HepG2 (cell line): ENCODE data around the gene HSD3B7. TPM values are rescaled to one million over a fixed set of nuclear protein-coding genes. Genes with fewer than 3 reads are reported as not detected.
A peak's percentile ranks its signal among the peaks of the same experiment; 100 is the strongest.

Experiments
- ADNP ChIP-seq: sonication (generic); formaldehyde crosslinking; IDR thresholded peaks from 2 replicates; pipeline ENCODE4 v1.4.0; 2020; ENCODE audit warnings: missing genetic modification reagents
- ARNTL ChIP-seq: sonication (generic); formaldehyde crosslinking; IDR thresholded peaks from 2 replicates; pipeline ENCODE4 v1.4.0; 2020; ENCODE audit warnings: mild to moderate bottlenecking, missing genetic modification reagents
- EHMT2 ChIP-seq: fragments of 200-600 bp; sonication (generic); IDR thresholded peaks from 2 replicates; pipeline ENCODE4 v1.7.0; 2017; ENCODE audit warnings: antibody characterized with exemption, low read depth, low read length, borderline replicate concordance
- HIVEP1 ChIP-seq: sonication (generic); formaldehyde crosslinking; IDR thresholded peaks from 2 replicates; pipeline ENCODE4 v1.4.0; 2020; ENCODE audit warnings: mild to moderate bottlenecking, missing genetic modification reagents
- NFRKB ChIP-seq: fragments of 450-650 bp; IDR thresholded peaks from 2 replicates; pipeline ENCODE4 v1.6.1; 2017
- NR2C2 ChIP-seq: sonication (generic); formaldehyde crosslinking; IDR thresholded peaks from 2 replicates; pipeline ENCODE4 v1.4.0; 2020; ENCODE audit warnings: missing genetic modification reagents, mild to moderate bottlenecking, moderate library complexity, borderline replicate concordance
- REPIN1 ChIP-seq: sonication (generic); formaldehyde crosslinking; IDR thresholded peaks from 2 replicates; pipeline ENCODE4 v1.8.0; 2022; ENCODE audit warnings: missing genetic modification reagents, low read depth, mild to moderate bottlenecking, borderline replicate concordance
- SP4 ChIP-seq: sonication (generic); formaldehyde crosslinking; IDR thresholded peaks from 2 replicates; pipeline ENCODE4 v1.8.1; 2023; ENCODE audit warnings: mild to moderate bottlenecking, missing genetic modification reagents
- TOE1 ChIP-seq: sonication (generic); formaldehyde crosslinking; IDR thresholded peaks from 2 replicates; pipeline ENCODE4 v1.4.0; 2020; ENCODE audit warnings: mild to moderate bottlenecking, missing genetic modification reagents
- TOPORS ChIP-seq: sonication (generic); formaldehyde crosslinking; IDR thresholded peaks from 2 replicates; pipeline ENCODE4 v1.8.0; 2023; ENCODE audit warnings: mild to moderate bottlenecking, missing genetic modification reagents
- YEATS2 ChIP-seq: sonication (generic); formaldehyde crosslinking; IDR thresholded peaks from 2 replicates; pipeline ENCODE4 v1.4.0; 2020; ENCODE audit warnings: missing genetic modification reagents, borderline replicate concordance
- ZMYM3 ChIP-seq: sonication (generic); formaldehyde crosslinking; IDR thresholded peaks from 2 replicates; pipeline ENCODE4 v1.5.1; 2020; ENCODE audit warnings: mild to moderate bottlenecking, missing genetic modification reagents
- ZNF205 ChIP-seq: IDR thresholded peaks from 2 replicates; pipeline ENCODE4 v1.6.1; 2018; ENCODE audit warnings: missing biosample characterization, missing genetic modification reagents
- ZNF224 ChIP-seq: sonication (generic); formaldehyde crosslinking; IDR thresholded peaks from 2 replicates; pipeline ENCODE4 v1.5.0; 2020; ENCODE audit warnings: mild to moderate bottlenecking, missing genetic modification reagents
- ZNF3 ChIP-seq: IDR thresholded peaks from 2 replicates; pipeline ENCODE4 v1.7.0; 2017; ENCODE audit warnings: inconsistent platforms
- ZNF556 ChIP-seq: sonication (generic); formaldehyde crosslinking; IDR thresholded peaks from 2 replicates; pipeline ENCODE4 v1.4.0; 2020; ENCODE audit warnings: mild to moderate bottlenecking, missing genetic modification reagents, borderline replicate concordance
- ZNF839 ChIP-seq: sonication (generic); formaldehyde crosslinking; IDR thresholded peaks from 2 replicates; pipeline ENCODE4 v1.4.0; 2020; ENCODE audit warnings: missing genetic modification reagents, mild to moderate bottlenecking, borderline replicate concordance
- polyA plus RNA-seq, 8 experiments: library from polyadenylated mRNA; depleted of rRNA in 3 of 8; stranded (reverse) in 7 of 8; unstranded in 1 of 8; fragments of >200 nt; fragmentation: Illumina TruSeq in 4 of 8; extraction: Trizol in 4 of 8; gene quantifications; 2 replicates each; pipeline versions ENCODE4 v1.2.1 to v1.2.3, GENCODE V29; 2011 to 2016; ENCODE audit warnings: low read depth in 4 of 8, missing spikeins in 1 of 8, mixed read lengths in 1 of 8; ENCODE audit not compliant: insufficient read depth in 1 of 8
- total RNA-seq, 5 experiments: library from RNA; depleted of rRNA; stranded (reverse); fragments of >200 nt; fragmentation: Illumina TruSeq; extraction: Trizol; gene quantifications; 2 replicates each; pipeline ENCODE4 v1.2.3, GENCODE V29; 2016; ENCODE audit warnings: low read depth in 1 of 5
- TF ChIP-seq, protein P1 (sequence below): sonication (generic); formaldehyde crosslinking; IDR thresholded peaks from 2 replicates; pipeline ENCODE4 v1.5.1; 2020; ENCODE audit warnings: mild to moderate bottlenecking, missing genetic modification reagents, moderate library complexity
- TF ChIP-seq, protein P2 (sequence below), 2 experiments: sonication (generic) in 1 of 2; formaldehyde crosslinking in 1 of 2; IDR thresholded peaks; 2 replicates each; pipeline versions ENCODE4 v1.4.0 to v1.6.1; 2016 to 2020; ENCODE audit warnings: borderline replicate concordance in 1 of 2, low read depth in 1 of 2, mild to moderate bottlenecking in 1 of 2, missing genetic modification reagents in 1 of 2
- TF ChIP-seq, protein P3 (sequence below): sonication (generic); formaldehyde crosslinking; IDR thresholded peaks from 2 replicates; pipeline ENCODE4 v1.4.0; 2020; ENCODE audit warnings: missing genetic modification reagents, borderline replicate concordance

HSD3B7 gene
- total and polyA plus RNA-seq, 2 of the 13 experiments (the other 11 are each of a cell fraction or from before 2014, with no cell fraction given): 32.9 to 69.7 TPM

DNA sequence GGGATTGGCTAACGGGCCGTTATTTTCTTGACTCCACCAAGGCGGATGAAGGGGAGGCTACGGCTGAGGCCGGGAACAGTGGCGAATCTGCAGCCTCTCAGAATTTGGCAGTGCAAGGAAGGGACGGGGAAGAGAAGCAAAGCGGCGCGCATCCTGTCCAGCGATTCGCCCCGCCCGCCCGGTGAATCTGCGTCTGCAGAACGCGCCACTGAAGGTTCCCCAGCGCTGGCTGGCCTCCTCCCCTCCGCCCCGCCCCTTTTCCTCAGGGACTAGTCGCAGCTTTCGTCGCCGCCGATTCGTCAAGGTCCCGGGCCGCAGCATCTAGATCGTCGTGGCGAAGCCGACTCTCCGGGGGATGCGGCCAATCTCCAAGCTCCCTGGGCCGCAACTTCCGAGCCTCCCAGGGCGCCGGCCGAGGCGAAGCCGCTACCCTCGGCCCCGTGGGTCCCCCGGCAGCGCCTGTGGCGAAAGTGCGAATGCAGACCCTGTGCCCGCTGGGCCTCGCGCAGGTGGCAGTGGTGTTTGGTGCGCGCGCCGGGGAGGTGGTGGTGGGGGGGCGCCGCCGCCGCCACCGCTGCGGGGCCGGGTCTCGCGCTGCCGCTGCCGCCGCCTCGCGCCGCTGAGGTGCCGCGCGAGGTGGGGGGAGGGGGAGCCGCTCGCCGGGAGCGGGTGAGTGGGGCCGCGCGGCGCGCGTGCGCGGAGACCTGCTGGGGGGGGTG is 27.4 kb upstream of the HSD3B7 start, which contains the start of gene SETD1A (continued):
- peak; percentile 32; the same call in 1 of the 2 replicates for TF ChIP-seq ZNF205 (CRISPR knock-in tag)
- TF ChIP-seq ARNTL (CRISPR knock-in tag): peak; percentile 83
- no peak for TF ChIP-seq NFRKB
- TF ChIP-seq REPIN1 (CRISPR knock-in tag): no peak
- 0 out of 2 replicates have a peak, but pooled peaks have one; percentile 68 for TF ChIP-seq ZNF839 (CRISPR knock-in tag)
- TF ChIP-seq TOE1 (CRISPR knock-in tag): peak; percentile 53; the same call in 1 of the 2 replicates
- no peak for TF ChIP-seq ZNF3
- peak; percentile 93 for TF ChIP-seq NR2C2
- TF ChIP-seq ZNF556 (CRISPR knock-in tag): no peak
- TF ChIP-seq, protein P1, sequence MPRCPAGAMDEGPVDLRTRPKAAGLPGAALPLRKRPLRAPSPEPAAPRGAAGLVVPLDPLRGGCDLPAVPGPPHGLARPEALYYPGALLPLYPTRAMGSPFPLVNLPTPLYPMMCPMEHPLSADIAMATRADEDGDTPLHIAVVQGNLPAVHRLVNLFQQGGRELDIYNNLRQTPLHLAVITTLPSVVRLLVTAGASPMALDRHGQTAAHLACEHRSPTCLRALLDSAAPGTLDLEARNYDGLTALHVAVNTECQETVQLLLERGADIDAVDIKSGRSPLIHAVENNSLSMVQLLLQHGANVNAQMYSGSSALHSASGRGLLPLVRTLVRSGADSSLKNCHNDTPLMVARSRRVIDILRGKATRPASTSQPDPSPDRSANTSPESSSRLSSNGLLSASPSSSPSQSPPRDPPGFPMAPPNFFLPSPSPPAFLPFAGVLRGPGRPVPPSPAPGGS (CRISPR knock-in tag): peak; percentile 1; the same call in 1 of the 2 replicates
- TF ChIP-seq, protein P2, sequence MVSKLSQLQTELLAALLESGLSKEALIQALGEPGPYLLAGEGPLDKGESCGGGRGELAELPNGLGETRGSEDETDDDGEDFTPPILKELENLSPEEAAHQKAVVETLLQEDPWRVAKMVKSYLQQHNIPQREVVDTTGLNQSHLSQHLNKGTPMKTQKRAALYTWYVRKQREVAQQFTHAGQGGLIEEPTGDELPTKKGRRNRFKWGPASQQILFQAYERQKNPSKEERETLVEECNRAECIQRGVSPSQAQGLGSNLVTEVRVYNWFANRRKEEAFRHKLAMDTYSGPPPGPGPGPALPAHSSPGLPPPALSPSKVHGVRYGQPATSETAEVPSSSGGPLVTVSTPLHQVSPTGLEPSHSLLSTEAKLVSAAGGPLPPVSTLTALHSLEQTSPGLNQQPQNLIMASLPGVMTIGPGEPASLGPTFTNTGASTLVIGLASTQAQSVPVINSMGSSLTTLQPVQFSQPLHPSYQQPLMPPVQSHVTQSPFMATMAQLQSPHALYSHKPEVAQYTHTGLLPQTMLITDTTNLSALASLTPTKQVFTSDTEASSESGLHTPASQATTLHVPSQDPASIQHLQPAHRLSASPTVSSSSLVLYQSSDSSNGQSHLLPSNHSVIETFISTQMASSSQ (IDR thresholded peaks at IDR 0.05; ENCODE audit: low read depth): peak; percentile 34; the same call in 1 of the 2 replicates
- TF ChIP-seq, protein P2 (CRISPR knock-in tag; IDR thresholded peaks at IDR 0.05; ENCODE audit: borderline replicate concordance): no peak
- no peak for TF ChIP-seq EHMT2
- peak; percentile 29; the same call in 1 of the 2 replicates for TF ChIP-seq ZMYM3 (CRISPR knock-in tag)
- TF ChIP-seq, protein P3, sequence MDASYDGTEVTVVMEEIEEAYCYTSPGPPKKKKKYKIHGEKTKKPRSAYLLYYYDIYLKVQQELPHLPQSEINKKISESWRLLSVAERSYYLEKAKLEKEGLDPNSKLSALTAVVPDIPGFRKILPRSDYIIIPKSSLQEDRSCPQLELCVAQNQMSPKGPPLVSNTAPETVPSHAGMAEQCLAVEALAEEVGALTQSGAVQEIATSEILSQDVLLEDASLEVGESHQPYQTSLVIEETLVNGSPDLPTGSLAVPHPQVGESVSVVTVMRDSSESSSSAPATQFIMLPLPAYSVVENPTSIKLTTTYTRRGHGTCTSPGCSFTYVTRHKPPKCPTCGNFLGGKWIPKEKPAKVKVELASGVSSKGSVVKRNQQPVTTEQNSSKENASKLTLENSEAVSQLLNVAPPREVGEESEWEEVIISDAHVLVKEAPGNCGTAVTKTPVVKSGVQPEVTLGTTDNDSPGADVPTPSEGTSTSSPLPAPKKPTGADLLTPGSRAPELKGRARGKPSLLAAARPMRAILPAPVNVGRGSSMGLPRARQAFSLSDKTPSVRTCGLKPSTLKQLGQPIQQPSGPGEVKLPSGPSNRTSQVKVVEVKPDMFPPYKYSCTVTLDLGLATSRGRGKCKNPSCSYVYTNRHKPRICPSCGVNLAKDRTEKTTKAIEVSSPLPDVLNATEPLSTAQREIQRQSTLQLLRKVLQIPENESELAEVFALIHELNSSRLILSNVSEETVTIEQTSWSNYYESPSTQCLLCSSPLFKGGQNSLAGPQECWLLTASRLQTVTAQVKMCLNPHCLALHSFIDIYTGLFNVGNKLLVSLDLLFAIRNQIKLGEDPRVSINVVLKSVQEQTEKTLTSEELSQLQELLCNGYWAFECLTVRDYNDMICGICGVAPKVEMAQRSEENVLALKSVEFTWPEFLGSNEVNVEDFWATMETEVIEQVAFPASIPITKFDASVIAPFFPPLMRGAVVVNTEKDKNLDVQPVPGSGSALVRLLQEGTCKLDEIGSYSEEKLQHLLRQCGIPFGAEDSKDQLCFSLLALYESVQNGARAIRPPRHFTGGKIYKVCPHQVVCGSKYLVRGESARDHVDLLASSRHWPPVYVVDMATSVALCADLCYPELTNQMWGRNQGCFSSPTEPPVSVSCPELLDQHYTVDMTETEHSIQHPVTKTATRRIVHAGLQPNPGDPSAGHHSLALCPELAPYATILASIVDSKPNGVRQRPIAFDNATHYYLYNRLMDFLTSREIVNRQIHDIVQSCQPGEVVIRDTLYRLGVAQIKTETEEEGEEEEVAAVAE: no peak
- TF ChIP-seq ADNP (CRISPR knock-in tag): no peak
- peak; percentile 95 for TF ChIP-seq SP4 (CRISPR knock-in tag)
- peak; percentile 23; the same call in 1 of the 2 replicates for TF ChIP-seq ZNF224 (CRISPR knock-in tag)
- peak; percentile 96 for TF ChIP-seq TOPORS
- no peak; the same call in 1 of the 2 replicates for TF ChIP-seq HIVEP1
- peak; percentile 71; the same call in 1 of the 2 replicates for TF ChIP-seq YEATS2 (CRISPR knock-in tag)
